Inflammatory macrophage treated with lipopolysaccharide for 4 hours (primary cell): Measurements from ENCODE around the gene GALNTL6.

ENCODE experiments used
- DNase-seq: peaks from one replicate; pipeline ENCODE4 v3.0.0-alpha.2; 2020

The GALNTL6 gene

DNA sequence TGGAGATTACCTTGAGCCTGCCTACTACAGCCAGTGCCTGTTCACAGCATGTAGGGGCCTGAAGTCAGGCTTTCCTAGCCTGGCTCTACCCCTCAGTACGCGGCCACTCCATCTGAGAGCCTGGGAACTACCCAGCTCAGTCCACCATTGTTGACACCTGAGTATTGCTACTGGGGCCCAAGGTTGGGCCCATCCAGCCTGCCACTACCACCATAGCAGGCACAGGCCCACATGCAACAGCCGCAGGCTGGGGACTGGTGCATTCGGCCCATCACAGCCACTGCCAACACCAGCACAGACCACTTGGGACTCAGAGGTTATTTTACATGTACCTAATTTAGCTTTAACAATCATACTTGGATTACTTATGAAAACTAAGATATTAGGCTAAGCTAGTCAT is 314.0 kb downstream of the GALNTL6 start:
- no peak for DNase-seq

DNA sequence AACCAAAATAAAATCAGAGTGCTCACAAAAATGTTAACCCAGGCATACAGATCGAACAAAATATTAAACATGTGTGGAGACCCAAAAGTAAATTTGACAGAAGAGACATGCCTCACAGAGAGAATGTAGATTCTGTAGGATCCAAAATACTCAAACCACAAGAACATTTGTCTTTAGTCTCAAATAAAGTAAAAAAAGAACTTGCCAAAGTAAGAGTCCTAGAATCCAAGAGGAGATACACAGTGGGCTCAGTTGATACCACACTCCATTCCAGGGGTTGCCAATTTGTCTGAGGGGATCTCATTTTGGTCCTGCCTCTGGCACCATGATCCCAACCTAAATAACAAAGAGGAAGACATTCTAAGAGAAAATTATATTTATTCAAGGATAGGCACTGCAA is 316.4 kb downstream of the GALNTL6 start:
- DNase-seq = no peak

DNA sequence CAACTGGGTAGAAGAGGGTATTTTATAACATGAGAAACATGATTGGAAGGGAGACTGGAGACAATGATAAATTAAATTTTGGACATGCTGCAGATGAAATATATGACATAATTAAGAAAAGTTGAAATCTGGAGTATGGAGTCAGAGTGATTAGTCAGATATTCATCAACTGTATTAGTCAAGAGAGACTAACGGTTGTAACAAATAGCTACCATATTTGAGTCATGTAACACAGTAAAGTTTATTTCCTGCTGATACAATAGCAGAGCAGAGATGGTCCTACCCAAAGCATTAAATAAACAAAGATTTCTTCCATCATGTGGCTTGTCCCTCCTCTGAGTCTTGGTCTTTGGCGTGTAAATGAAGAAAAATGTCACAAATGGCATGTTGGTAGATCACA is 321.3 kb downstream of the GALNTL6 start:
- DNase-seq = no peak

DNA sequence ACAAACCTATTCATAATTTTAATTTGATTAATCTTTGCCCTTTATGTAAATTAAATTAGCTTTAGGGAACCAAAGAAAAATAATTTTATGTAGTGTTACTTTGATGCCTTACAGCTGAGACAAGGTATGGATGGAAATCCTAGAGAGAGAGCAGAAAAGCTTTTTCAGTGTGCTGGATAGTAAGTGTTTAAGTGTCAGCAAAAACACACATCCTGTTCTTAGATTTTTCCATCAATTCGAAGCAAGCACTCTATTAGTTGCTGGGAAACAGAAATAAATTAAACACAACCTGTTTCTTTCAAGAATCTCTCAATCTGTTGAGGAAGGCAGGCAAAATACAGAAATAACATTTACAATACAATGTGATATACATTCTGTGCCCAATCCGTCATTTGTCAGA is 327.8 kb downstream of the GALNTL6 start:
- DNase-seq = no peak

DNA sequence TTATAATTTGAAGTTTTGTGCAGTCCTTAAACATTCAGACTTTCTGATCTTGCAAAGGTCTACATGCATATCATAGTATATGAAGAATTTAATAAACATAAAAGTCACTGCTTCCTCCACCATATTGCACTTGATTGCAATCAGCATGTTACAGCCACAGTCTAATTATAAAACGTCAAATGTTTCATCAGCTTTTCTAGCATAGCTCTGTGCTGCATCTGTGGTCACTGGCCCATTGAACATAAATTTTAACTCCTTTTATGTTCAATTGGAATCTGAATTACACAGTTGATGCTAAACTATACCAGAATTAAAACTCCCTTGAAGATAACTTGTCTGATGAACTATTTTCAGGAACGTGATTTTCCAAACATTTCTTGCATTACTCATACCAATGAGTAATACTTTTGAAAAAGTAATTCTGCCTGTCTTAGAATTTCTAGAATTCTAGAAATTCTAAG is 329.1 kb downstream of the GALNTL6 start:
- DNase-seq = no peak

DNA sequence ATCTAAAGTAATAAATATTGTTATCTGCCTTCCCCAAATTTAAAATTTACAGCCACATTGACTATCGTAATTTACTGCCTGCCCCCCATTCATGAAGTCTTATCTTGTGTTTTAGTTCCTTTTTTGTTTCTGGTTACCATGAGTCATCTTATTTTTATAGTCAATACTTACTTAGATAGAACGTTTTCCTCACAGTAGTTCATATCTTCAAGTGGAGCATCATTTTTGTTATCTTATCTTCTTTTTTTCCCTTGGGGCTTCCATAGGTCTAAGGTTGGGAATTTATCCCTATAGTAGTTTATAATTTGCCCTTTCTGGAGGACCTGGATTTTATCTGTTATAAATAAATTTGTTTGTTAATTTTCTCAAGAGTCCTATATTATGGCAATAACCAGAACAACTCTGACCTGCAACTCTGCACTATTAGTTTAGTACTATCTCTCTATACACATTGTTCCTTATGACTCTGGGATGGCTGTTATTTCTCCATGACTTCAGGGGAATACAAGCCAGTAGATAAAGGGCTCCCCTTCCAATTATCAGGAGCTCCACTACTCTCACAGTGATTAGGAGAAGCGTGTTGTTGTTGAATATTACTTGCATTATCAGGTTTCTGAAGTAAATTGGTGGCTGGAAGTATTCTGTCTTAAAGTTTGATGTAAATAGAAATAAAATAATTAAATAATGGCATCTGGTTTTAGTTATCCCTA is 330.6 kb downstream of the GALNTL6 start:
- no peak for DNase-seq

DNA sequence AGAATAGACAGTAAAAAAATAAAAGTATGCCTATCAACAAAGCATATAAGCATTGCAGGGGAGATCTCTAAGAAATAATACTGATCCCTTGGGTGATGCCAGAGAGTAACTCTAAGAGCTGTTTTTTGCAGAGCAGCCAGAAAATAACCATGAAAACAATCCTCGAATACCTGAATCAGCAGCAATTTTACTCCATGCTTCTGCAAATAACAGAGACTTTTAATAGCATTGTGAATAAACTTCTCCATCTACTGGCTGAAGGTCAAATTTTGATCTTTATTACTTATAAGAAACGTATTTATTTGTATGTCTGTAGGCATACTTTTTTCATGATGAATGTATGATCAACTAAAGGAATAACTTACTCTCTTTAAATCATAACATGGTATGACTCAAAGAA is 334.5 kb downstream of the GALNTL6 start:
- DNase-seq = no peak

DNA sequence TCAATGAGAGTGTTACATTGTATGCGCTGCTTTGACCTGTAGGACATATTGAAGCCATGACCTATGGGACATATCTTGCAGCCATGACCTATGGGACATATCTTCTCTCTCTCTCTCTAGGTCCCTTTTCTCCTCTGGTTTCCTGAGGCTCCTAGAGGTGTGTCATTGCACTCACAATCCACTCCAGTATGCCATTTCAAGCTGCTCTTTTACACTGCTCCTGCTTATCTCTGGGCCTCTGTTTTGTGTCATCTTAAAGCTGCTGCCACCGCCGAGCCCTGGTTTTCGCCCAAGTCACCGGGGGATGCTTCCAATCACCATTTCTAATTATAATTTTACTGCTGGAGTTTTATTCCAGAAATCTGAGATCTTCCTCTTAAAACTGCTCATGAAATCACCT is 336.1 kb downstream of the GALNTL6 start:
- no peak for DNase-seq

DNA sequence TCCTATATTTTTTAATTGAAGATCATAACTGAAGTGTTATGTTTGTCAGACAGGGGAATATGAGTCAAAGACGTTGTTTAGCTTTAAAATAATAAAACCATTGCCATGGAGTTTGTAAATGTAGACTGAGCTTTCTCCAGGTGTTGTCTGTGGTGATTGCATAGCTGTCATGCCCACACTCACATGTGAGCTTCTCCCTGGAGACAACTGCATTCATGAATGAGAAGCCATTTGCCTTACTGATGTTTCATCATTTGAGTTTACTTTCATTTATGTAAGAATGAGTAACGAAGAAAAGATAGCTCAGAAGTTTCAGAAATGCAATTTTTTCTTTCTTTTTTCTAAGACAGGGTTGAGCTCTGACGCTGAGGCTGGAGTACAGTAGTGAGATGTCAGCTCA is 339.1 kb downstream of the GALNTL6 start:
- DNase-seq = no peak

DNA sequence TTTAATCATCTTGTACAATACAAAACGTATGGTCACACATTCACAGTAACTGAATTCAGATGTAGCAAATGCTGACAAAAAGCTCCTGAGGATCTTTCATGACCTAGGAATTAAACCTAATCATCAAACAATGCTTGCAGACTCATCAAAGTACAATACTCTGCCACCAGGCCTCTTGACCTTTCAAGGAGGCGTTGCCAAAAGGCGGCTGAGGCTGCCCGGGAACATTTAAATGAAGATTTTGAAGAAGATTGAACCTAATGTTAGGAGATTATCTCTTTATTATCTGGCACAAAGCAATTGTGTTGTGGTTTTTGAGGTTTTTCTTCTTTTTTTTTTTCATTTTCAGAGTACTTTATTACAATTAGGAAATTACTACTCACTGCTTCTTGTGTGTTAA is 340.5 kb downstream of the GALNTL6 start:
- no peak for DNase-seq

DNA sequence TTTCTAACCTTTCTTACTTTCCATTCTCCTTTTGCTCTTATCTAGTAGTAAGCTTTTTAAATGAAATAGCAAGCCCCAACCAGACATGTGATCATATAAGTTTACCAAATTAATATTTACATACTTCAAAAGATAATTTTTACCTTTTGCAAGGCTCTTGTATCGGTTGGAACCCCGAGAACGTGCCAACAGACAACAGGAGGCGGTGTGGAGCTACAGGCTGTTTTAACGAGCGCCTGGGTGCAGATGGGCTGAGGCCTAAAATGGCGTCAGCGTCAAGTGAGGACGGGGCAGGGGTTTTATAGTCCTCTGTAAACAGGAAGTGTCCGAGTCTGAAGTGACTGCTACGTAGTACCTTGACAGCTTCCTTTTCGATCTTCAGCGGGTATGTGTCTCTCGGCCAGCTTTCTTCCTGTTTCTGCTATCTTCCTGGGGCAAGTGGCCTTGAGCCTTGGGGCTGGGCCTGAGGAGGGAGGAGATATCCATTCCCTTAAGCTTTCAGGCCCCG is 342.7 kb downstream of the GALNTL6 start:
- no peak for DNase-seq

DNA sequence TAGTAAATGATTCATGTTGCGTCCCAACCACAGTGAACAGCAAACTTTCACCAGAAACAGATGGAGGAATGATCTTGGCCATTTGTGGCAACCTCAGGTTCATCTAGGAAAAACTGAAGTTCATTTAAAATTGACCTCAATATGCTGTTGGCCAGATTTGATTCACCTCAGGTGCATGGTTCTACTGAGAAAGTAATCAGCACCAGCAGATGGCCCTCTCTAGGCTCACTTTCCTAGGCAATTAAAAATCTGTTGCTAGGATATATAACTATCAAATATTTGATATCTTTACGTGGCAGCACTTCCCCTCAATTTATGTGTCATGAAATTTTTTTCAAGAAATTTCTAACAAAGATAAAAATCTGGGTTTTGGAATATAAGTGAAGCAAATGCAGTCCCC is 344.7 kb downstream of the GALNTL6 start:
- DNase-seq = no peak

DNA sequence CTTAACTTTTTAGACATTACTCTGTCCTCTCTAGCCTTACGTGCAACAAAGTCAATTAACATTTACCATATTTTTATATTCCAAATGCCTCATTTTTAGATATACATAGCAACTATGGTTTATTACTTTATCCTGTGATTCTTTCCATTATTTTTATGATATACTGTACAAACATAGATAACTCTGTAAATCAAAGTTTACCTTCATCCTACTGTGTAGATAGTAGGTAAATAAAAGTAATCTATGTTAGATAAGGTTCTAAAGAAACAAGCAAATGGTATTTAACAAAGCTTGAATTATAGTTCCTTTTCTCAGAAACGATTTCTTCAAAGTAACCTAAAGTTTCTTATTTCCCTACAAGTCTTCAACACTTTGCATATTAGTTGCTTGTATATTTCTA is 350.0 kb downstream of the GALNTL6 start:
- DNase-seq = no peak

DNA sequence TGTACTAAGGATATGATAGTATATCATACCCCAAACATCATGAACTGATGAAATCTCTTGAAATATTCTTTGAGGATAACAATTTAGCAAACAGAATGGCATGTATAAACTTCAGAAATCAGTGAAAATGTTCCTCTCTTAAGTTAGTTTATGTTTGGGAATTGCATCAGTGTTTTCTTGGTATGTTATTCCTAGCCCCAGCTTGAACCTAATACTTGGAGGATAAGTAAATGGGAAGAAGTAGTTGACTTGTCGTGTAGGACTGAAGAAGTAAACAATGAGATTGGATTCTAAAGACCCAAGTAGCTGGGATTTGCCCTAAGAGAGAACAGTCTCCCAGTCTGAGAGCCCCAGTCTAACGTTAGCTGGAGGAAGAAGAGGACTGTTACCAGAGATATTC is 355.7 kb downstream of the GALNTL6 start:
- no peak for DNase-seq

DNA sequence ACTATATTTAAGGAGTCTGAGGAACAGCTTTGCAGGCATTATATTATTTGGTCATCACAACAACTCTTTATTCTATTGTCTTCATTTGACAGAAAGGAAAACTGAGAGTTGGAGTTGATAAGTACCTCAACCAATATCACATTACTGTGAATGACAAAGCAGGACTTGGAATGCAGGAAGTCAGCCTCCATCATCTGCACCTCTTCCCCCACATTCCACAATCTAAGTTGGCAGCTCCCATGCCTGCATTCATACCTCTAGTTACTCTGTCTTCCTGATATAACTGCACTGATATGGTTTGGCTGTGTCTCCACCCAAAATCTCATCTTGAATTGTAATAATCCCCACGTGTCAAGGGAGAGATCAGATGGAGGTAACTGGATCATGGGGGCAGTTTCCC is 356.7 kb downstream of the GALNTL6 start:
- no peak for DNase-seq

DNA sequence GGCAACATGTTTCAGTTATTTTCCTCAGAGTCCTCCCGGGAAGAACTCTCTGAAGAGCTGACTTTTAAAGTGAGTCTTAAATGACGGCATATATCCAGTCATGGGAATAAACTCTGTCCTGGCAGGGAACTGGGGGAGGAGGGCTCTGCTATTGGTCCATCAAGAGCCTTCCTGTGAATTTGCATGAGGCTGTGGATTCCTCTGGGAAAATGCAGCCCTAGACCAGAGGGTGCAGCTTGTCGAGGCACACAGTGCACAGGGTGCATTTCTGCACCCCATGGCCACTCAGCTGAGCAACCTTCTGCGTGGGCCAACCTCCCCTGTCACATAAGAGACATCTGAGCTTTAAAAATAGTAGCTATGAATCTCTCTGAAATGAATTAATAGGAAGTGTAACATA is 360.0 kb downstream of the GALNTL6 start:
- DNase-seq = no peak

DNA sequence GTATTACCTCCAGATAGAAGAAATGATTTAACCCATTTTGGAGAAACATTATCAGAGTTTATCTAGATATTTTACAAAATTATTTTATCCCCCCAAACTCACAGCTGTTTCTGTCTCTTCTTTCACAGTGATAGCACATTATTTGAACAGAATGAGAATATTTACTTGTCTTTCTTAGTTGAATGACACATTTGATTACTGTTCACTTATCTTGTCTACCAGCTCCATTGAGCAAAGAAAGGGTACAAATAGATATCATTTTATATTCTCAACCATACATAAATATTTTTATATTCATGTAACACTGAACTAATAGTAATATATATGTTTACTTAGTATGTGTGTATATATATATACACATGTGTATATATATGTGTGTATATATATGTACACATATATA is 364.2 kb downstream of the GALNTL6 start:
- DNase-seq = no peak

DNA sequence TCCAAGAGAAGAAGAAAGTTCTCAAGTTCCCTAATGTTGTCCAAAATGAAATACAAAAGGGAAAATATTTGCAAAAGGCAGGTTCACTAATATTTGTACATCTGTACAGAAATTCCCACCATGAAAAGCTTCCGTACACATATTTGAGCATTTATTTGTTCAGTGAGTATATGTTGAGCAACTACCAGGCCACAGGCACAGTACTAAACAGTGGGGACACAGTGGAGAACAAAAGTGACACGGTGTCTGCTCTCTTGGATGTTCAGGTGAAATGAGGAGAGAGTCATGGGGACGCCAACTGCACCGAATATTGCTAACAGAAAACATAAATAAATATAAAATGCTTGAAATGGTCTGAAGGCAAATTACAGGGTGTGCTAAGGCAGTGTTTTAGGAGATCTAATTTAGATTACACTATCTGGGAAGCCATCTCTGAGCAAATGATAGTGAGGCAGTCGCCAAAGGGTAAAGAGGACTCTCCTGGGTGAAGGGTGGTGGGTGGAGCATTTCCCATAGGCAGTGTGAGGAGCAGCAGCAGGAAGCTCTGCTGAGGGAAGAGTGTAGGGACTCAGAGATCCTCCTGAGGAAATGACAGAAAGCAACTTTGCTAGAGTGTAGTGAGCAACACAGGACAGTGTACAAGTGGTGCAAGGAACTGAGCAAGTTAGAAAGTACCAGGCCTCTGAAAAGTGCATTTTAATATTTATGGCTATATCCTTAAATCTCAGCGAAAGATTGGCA is 375.2 kb downstream of the GALNTL6 start:
- DNase-seq = no peak

DNA sequence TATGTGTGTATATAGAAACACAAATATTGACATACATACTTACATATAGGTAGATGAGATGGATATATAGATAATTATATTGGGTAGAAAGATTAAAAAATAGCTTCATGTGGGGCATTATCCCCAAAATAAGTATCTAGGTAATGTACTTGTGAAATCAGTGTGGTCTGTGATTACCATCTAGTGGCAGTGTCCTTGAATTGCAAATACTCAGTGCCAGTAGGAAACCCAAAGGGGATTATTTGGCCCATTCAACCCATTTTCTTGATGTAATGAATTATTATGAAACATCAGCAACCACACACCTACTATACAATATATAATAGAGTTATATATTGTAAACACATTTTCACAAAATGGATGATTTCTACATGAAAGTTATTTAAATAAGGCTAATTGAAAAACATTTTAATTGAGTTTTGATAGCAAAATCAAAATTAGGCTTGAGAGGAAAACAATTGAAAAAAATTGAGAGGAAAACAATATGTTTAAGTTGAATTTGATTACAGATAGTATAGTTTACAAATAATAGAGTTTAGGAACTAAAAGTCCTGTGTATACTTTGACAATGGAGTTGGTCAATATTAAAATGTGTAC is 389.4 kb downstream of the GALNTL6 start:
- peak; percentile 23 for DNase-seq

DNA sequence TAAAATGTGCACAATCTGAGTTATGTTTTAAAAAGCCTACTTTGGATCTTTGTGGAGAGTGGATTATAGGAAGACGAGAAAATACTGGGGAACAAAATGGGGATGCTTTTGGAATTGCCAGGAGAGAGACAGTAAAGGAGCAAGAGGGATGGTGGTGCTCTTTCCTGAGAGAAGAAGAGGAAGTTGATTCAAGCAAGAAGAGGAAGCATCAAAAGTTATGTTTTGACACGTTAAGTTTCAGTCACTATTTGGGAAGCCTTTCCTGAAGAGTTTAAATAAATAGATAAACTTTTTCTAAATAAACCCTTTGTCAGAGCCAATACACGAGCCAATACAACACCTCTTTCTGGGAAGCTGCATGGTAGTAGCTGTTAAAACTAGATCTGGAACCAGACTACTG is 394.1 kb downstream of the GALNTL6 start:
- DNase-seq = peak; percentile 70

DNA sequence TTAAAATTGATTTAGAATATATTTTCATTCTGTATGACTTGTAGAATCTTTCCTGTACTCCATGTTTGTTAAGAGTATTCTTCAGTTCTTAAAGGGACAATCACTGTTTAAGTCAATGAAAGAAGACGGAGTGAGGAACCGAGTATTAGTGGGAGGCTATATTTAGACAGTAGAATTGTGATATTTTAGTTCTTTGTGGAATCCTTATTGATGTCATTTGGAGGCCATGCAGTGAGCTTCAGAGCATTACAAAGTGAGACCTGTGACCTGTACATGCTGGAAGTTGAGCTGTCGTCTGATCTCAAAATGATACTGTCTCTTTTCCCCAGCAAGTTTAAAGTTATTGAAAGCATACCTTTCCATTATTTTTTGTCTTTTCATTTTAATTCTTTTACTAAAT is 394.7 kb downstream of the GALNTL6 start:
- peak; percentile 63 for DNase-seq

DNA sequence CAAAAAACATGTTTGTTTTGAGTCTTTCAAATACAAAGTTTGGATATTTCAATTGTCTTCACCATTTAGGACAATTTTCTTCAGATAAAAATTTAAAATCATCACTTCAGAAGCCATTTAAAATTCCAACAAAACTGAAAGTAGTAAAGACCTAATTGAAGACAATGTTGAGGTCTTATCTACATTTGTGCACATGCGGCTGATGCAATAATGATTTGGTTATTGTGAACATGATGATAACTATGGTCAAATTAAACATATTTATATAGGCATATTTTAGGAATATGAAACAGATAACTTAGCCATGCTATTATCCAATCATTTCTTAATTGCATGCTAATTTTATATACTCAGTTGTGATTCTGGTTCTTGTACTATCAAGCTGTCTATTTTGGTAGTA is 407.5 kb downstream of the GALNTL6 start:
- no peak for DNase-seq

DNA sequence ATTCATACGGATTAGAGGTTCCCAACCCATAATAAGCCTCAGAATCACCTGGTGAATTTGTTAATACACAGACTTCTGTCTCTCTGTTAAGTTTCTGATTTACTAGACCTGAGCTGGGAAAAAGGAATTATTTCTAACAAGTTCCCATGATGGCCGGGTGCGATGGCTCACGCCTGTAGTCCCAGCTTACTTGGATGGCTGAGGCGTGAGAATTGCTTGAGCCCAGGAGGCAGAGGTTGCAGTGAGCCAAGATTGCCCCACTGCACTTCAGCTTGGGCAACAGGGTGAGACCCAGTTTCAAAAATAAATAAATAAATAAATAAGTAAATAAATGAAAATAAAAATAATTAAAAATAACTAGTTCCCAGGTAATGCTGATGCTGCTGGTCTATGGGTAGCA is 412.3 kb downstream of the GALNTL6 start:
- no peak for DNase-seq

DNA sequence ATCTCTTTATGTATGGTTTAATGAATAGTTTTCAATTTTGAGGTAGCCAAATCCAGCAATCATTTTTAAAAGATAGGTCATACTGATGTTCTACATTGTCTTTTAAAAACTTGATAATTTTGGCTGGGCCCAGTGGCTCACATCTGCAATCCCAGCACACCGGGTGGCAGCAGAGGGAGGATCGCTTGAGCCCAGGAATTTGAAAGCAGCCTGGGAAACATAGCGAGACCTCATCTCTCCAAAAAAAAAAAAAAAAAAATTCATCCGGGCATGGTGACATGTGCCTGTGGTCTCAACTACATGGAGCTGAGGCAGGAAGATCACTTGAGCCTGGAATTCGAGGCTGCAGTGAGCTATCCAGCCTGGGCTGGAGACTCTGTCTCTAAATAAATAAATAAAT is 419.8 kb downstream of the GALNTL6 start:
- DNase-seq = no peak
